Peyer's patch (tissue), 4 donors: ENCODE data around the gene CHST15. TPM values are rescaled to one million over a fixed set of nuclear protein-coding genes. Genes with fewer than 3 reads are reported as not detected.

Experiments used
- DNase-seq, 3 donors: peaks; one replicate each; pipeline ENCODE4 v3.0.0-alpha.2; 2017 to 2019
- H3K27ac ChIP-seq, 4 donors: fragments of 200-600 bp; sonication (generic); one replicate each; pipeline ENCODE4 v1.5.1; 2016 to 2019
- H3K27me3 ChIP-seq, 2 donors: fragments of 200-600 bp; sonication (generic); one replicate each; pipeline ENCODE4 v1.5.1; 2019
- H3K36me3 ChIP-seq, 3 donors: fragments of 200-600 bp; sonication (generic); one replicate each; pipeline ENCODE4 v1.5.1; 2016 to 2019
- H3K4me1 ChIP-seq, 4 donors: fragments of 200-600 bp; sonication (generic); one replicate each; pipeline ENCODE4 v1.5.1; 2016 to 2019
- H3K4me3 ChIP-seq, 4 donors: fragments of 200-600 bp; sonication (generic); 1 replicate in 3 of 4; 2 replicates in 1 of 4; pipeline ENCODE4 v1.5.1; 2016 to 2019; ENCODE audit warnings: mild to moderate bottlenecking in 1 of 4
- H3K9me3 ChIP-seq, 4 donors: fragments of 200-600 bp; sonication (generic); one replicate each; pipeline ENCODE4 v1.5.1; 2016 to 2019; ENCODE audit warnings: mild to moderate bottlenecking in 1 of 4
- CTCF ChIP-seq, 6 experiments: fragments of 450-650 bp in 4 of 6; fragments of 200-600 bp in 2 of 6; sonication (generic) in 1 of 6; IDR thresholded peaks; one replicate each; pipeline ENCODE4 v1.5.1; 2017 to 2019; ENCODE audit warnings: antibody characterized with exemption in 6 of 6, mild to moderate bottlenecking in 3 of 6, moderate library complexity in 1 of 6
- POLR2A ChIP-seq, 2 donors: fragments of 450-650 bp; IDR thresholded peaks; one replicate each; pipeline ENCODE4 v1.5.1; 2017; ENCODE audit warnings: antibody characterized with exemption in 2 of 2, mild to moderate bottlenecking in 2 of 2, moderate library complexity in 2 of 2
- total RNA-seq, 4 donors: library from RNA; depleted of rRNA; stranded (reverse); fragments of >200 nt; gene quantifications; one replicate each; pipeline ENCODE4 v1.1.0, GENCODE V29; 2016

The CHST15 gene
- total RNA-seq, 4 donors from 2014 or later: 3.9 to 55.3 (median 10.9) TPM

DNA sequence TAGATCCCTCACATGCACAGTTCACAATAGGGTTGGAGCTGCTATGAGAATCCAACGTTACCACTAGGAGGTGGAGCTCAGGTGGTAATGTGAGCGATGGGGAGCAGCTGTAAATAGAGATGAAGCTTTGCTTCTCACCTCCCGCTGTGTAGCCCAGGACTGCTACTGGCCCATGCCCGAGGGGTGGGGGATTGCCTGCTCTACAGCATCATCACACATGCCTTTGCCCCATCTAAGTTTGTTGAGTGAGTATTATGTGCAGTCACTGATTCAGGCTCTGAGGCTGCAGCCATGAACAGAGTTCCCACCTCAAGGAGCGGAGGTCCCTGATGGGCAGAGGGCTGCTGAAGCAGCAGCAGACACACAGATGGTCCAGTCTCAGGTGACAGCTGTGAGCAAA is 94.1 kb downstream of the CHST15 start:
- H3K4me1 ChIP-seq: peaks cover 0 to 16% (median 8%) of the 10 kb centered on the region in 4 donors
- no peaks in the 10 kb centered on the region for H3K36me3 ChIP-seq
- DNase-seq: peak in 2 of 3 donors; percentile 8 to 36
- H3K27ac ChIP-seq: no peak overlapping the region
- no peaks in the 10 kb centered on the region for H3K27me3 ChIP-seq
- H3K4me3 ChIP-seq: no peak overlapping the region
- no peaks in the 10 kb centered on the region for H3K9me3 ChIP-seq
- TF ChIP-seq CTCF (IDR thresholded peaks at IDR 0.05) (no peak), POLR2A (IDR thresholded peaks at IDR 0.05) (no peak)

GRCh38 chr10:123998197-123999141 is 94.9 kb downstream of the CHST15 start:
- Histone ChIP-seq H3K4me3 (no peak overlapping the region), H3K27me3 (peaks cover 0 to 4% of the 10 kb centered on the region in 2 donors), H3K4me1 (peaks cover 0 to 19% (median 9%) of the 10 kb centered on the region in 4 donors), H3K36me3 (no peaks in the 10 kb centered on the region), H3K27ac (no peak overlapping the region), H3K9me3 (no peaks in the 10 kb centered on the region)
- DNase-seq: peak in 1 of 3 donors; percentile 44
- TF ChIP-seq CTCF (IDR thresholded peaks at IDR 0.05) (no peak), POLR2A (IDR thresholded peaks at IDR 0.05) (no peak)

DNA sequence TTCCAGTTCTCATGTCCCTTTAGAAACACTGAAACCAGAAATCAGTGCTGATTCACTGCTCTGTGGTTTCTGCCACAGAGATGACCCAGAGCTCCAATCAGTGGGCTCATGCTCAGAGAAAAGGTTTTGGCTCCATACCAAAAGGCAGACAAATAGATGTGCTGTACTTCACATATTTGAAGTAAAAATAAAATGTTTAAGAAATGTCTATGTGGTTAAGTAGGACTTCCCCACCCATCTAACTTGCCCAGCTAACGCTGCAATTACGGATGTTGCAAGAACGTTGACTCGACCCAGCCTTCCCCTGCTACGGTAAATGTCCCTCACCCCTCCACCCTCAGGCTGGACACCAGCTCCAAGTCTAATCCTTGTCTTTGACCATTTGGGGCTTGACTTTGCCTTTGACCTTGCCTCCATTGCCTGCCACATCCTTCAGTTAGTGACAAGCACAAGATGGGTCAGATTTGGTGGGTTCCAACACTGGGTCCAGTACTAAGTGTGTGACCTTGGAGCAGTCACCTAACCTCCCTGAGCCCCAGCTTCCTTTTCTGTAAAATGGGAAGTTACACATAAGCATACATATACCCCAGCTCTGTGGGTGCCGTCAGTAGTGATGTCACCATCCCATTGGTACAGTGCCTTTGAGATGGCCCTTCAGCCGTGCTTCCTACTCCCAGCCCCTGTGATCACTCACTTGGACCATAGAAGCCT is 95.8 kb downstream of the CHST15 start:
- Histone ChIP-seq H3K27ac (peak overlapping the region in 1 of 4 donors; percentile 38), H3K4me1 (peaks cover 0 to 19% (median 9%) of the 10 kb centered on the region in 4 donors), H3K27me3 (peaks cover 0 to 5% of the 10 kb centered on the region in 2 donors), H3K36me3 (no peaks in the 10 kb centered on the region), H3K4me3 (no peak overlapping the region), H3K9me3 (no peaks in the 10 kb centered on the region)
- TF ChIP-seq POLR2A (IDR thresholded peaks at IDR 0.05) (no peak), CTCF (IDR thresholded peaks at IDR 0.05) (no peak)
- peak in 2 of 3 donors; percentile 21 to 55 for DNase-seq

DNA sequence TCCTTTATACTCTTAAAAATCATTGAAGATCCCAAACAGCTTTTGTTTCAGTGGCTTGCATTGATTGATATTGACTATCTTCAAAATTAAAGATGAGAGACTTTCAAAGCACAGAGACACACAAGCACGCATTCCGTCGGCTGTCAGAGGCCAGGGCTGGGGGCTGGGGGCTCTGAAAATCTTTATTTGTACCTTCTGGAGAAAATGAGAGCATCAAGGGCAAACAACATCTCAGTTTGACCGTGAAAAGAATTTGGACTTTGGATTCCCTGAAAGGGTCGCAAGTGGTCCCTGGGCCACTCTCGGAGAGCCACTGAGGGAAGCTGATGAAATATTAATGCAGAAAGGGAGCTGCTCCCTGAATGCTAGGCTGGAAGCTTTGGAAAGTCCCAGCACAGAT is 96.4 kb downstream of the CHST15 start:
- no peak overlapping the region for H3K4me3 ChIP-seq
- TF ChIP-seq CTCF (IDR thresholded peaks at IDR 0.05) (no peak), POLR2A (IDR thresholded peaks at IDR 0.05) (no peak)
- no peaks in the 10 kb centered on the region for H3K36me3 ChIP-seq
- no peak for DNase-seq
- H3K4me1 ChIP-seq: peaks cover 0 to 20% (median 9%) of the 10 kb centered on the region in 4 donors
- peak overlapping the region in 1 of 4 donors; percentile 38 for H3K27ac ChIP-seq
- no peaks in the 10 kb centered on the region for H3K9me3 ChIP-seq
- H3K27me3 ChIP-seq: peaks cover 0 to 9% of the 10 kb centered on the region in 2 donors

DNA sequence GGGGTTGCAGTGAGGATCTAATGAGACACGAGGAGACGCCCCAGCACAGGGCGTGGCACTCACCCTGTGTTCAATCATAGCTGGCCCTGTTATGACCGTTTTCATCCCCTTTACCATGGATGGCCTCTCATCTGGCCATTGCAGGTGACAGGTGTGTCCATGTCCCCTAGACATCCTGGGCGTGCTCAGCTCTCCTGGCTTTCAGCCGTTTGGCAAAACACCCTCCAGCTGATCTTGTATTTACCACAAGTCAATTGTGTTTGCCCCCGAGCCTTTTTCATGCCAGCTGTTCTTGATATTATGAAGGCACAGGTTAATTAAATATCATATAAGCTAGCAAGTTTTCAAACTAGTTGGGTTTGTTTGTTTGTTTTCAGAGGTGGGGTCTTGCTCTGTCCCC is 97.1 kb downstream of the CHST15 start:
- Histone ChIP-seq H3K9me3 (no peaks in the 10 kb centered on the region), H3K4me3 (no peak overlapping the region), H3K4me1 (peaks cover 0 to 25% (median 9%) of the 10 kb centered on the region in 4 donors), H3K27ac (peak overlapping the region in 1 of 4 donors; percentile 55), H3K36me3 (no peaks in the 10 kb centered on the region), H3K27me3 (peaks cover 0 to 15% of the 10 kb centered on the region in 2 donors)
- TF ChIP-seq CTCF (IDR thresholded peaks at IDR 0.05): no peak
- TF ChIP-seq POLR2A (IDR thresholded peaks at IDR 0.05): no peak
- peak in 2 of 3 donors; percentile 15 to 44 for DNase-seq
